SK-N-DZ (cell line): ENCODE measurements around the gene FEN1.
A peak's percentile ranks its signal among the peaks of the same experiment; 100 is the strongest.

Source experiments
- DNase-seq: peaks from one replicate; pipeline ENCODE4 v3.0.0-alpha.2; 2015; ENCODE audit warnings: low spot score

The FEN1 gene

GRCh38 chr11:61775106-61775505 is 17.6 kb upstream of the FEN1 start:
- DNase-seq, result no peak

GRCh38 chr11:61775606-61776554 is 16.8 kb upstream of the FEN1 start:
- DNase-seq, result no peak

GRCh38 chr11:61776561-61777075 is 16.1 kb upstream of the FEN1 start:
- DNase-seq, result peak; percentile 76

GRCh38 chr11:61777234-61778090 is 15.2 kb upstream of the FEN1 start:
- DNase-seq, result no peak

GRCh38 chr11:61778357-61778886 is 14.3 kb upstream of the FEN1 start:
- no peak for DNase-seq

- DNase-seq, result no peak
These were observed 13.6 kb upstream of the FEN1 start for GRCh38 chr11:61778920-61779650.

GRCh38 chr11:61779666-61780525 is 12.8 kb upstream of the FEN1 start:
- no peak for DNase-seq

GRCh38 chr11:61780581-61781162 is 12.0 kb upstream of the FEN1 start:
- no peak for DNase-seq

GRCh38 chr11:61781585-61781984 is 11.1 kb upstream of the FEN1 start:
- DNase-seq, result no peak

GRCh38 chr11:61782299-61782698 is 10.4 kb upstream of the FEN1 start:
- DNase-seq, result no peak

- DNase-seq, result no peak
These were observed 9.9 kb upstream of the FEN1 start for GRCh38 chr11:61782841-61783240.

- no peak for DNase-seq
These were observed 8.8 kb upstream of the FEN1 start for GRCh38 chr11:61783717-61784505.

GRCh38 chr11:61784506-61784805 is 8.3 kb upstream of the FEN1 start:
- DNase-seq, result no peak

GRCh38 chr11:61785837-61786402 is 6.8 kb upstream of the FEN1 start:
- no peak for DNase-seq

GRCh38 chr11:61787928-61788491 is 4.7 kb upstream of the FEN1 start:
- DNase-seq, result peak; percentile 70

GRCh38 chr11:61791737-61792309 is 888 bp upstream of the FEN1 start:
- DNase-seq, result peak; percentile 83

GRCh38 chr11:61793083-61793828 is 545 bp downstream of the FEN1 start:
- DNase-seq, result no peak

- no peak for DNase-seq
These were observed 1.1 kb downstream of the FEN1 start for GRCh38 chr11:61793829-61794204.
